Erythroblast (primary cell): ENCODE results near the gene MEGF8.
A peak's percentile ranks its signal among the peaks of the same experiment; 100 is the strongest.

Experiments
- DNase-seq, 2 experiments: peaks; one replicate each; lab custom pipeline; 2025; lab: John Stamatoyannopoulos, UW
- GATA1 ChIP-seq: IDR thresholded peaks from 2 replicates; pipeline ENCODE4 v1.6.1; 2011; ENCODE audit warnings: low read depth, mild to moderate bottlenecking, control low read depth, low read length, moderate library complexity
- POLR2A ChIP-seq: IDR thresholded peaks from 2 replicates; pipeline ENCODE4 v1.6.1; 2011; ENCODE audit warnings: mild to moderate bottlenecking, low read length

Gene MEGF8

GRCh38 chr19:42401365-42402303, 76.2 kb downstream of the MEGF8 start:
- DNase-seq, result peak; percentile 78 to 89
- TF ChIP-seq GATA1 (no peak), POLR2A (no peak)

GRCh38 chr19:42402376-42403116, 77.1 kb downstream of the MEGF8 start:
- no peak for DNase-seq
- TF ChIP-seq POLR2A (no peak), GATA1 (no peak)

GRCh38 chr19:42403586-42403985, 78.2 kb downstream of the MEGF8 start:
- TF ChIP-seq GATA1, result no peak
- no peak for TF ChIP-seq POLR2A
- no peak for DNase-seq

- no peak for TF ChIP-seq POLR2A
- no peak for TF ChIP-seq GATA1
- DNase-seq, result no peak
Observed at GRCh38 chr19:42406111-42406510, 80.7 kb downstream of the MEGF8 start.

GRCh38 chr19:42407085-42407815, 81.8 kb downstream of the MEGF8 start:
- TF ChIP-seq GATA1 (no peak), POLR2A (no peak)
- DNase-seq, result no peak

- TF ChIP-seq POLR2A (no peak), GATA1 (no peak)
- DNase-seq, result no peak
Observed at GRCh38 chr19:42407816-42408175, 82.4 kb downstream of the MEGF8 start.

- no peak for TF ChIP-seq GATA1
- no peak for TF ChIP-seq POLR2A
- DNase-seq, result no peak
Observed at GRCh38 chr19:42409477-42409876, 84.0 kb downstream of the MEGF8 start.

GRCh38 chr19:42410371-42410770, 84.9 kb downstream of the MEGF8 start:
- TF ChIP-seq GATA1, result no peak
- no peak for TF ChIP-seq POLR2A
- DNase-seq, result no peak

GRCh38 chr19:42411581-42412178, 86.2 kb downstream of the MEGF8 start:
- no peak for DNase-seq
- no peak for TF ChIP-seq GATA1
- no peak for TF ChIP-seq POLR2A

GRCh38 chr19:42412227-42412626, 86.8 kb downstream of the MEGF8 start:
- no peak for DNase-seq
- TF ChIP-seq GATA1, result no peak
- no peak for TF ChIP-seq POLR2A

GRCh38 chr19:42412661-42413076, 87.2 kb downstream of the MEGF8 start:
- no peak for DNase-seq
- no peak for TF ChIP-seq GATA1
- TF ChIP-seq POLR2A, result no peak

GRCh38 chr19:42419309-42419708, 93.9 kb downstream of the MEGF8 start:
- no peak for DNase-seq
- no peak for TF ChIP-seq POLR2A
- no peak for TF ChIP-seq GATA1

GRCh38 chr19:42420055-42420544, 94.7 kb downstream of the MEGF8 start:
- TF ChIP-seq GATA1 (no peak), POLR2A (no peak)

More at GRCh38 chr19:42420055-42420544, 94.7 kb downstream of the MEGF8 start:
- DNase-seq, result peak; percentile 80 to 83
